ENCODE data around the gene GABRG3. TPM values are rescaled to one million over a fixed set of nuclear protein-coding genes. Genes with fewer than 3 reads are reported as not detected.

The GABRG3 gene
- total RNA-seq, 2 experiments from 2014 or later, result not detected

- no peaks in the 10 kb centered on the region for H3K4me1 Mint-ChIP-seq (ENCODE audit: low read depth)
- CTCF ChIA-PET, result no interaction called here
- peaks cover 20% of the 10 kb centered on the region for H3K27me3 Mint-ChIP-seq
- no peaks in the 10 kb centered on the region for H3K9me3 Mint-ChIP-seq
- POLR2A ChIA-PET, result interaction anchor here (0.6 kb wide), 1 partner anchor 20 kb away, joined by 3 read pairs; no protein-coding TSS in a partner anchor
- no peak overlapping the region for H3K4me3 Mint-ChIP-seq
- intact Hi-C loops (cut with micrococcal nuclease), result no loop called here
- ATAC-seq (no peak), DNase-seq (no peak)
- H3K27ac Mint-ChIP-seq, result no peak overlapping the region
- no peaks in the 10 kb centered on the region for H3K36me3 Mint-ChIP-seq (ENCODE audit: low read depth)
- no peak for TF ChIP-seq CTCF (IDR thresholded peaks at IDR 0.05)
Observed at GRCh38 chr15:26967719-26968269, 3.2 kb upstream of the GABRG3 start.

GRCh38 chr15:26968806-26969205 is 2.2 kb upstream of the GABRG3 start:
- Mint-ChIP-seq H3K4me1 (ENCODE audit: low read depth) (no peaks in the 10 kb centered on the region), H3K9me3 (no peaks in the 10 kb centered on the region), H3K4me3 (no peak overlapping the region), H3K36me3 (ENCODE audit: low read depth) (no peaks in the 10 kb centered on the region), H3K27ac (no peak overlapping the region), H3K27me3 (peaks cover 20% of the 10 kb centered on the region)
- ChIA-PET CTCF (no interaction called here), POLR2A (no interaction called here)
- intact Hi-C loops (cut with micrococcal nuclease), result no loop called here
- DNase-seq, result no peak
- no peak for ATAC-seq
- no peak for TF ChIP-seq CTCF (IDR thresholded peaks at IDR 0.05)

- intact Hi-C loops (cut with micrococcal nuclease), result no loop called here
- Mint-ChIP-seq H3K4me1 (ENCODE audit: low read depth) (no peaks in the 10 kb centered on the region), H3K36me3 (ENCODE audit: low read depth) (no peaks in the 10 kb centered on the region), H3K9me3 (no peaks in the 10 kb centered on the region), H3K4me3 (no peak overlapping the region), H3K27me3 (peaks cover 20% of the 10 kb centered on the region), H3K27ac (no peak overlapping the region)
- no peak for ATAC-seq
- TF ChIP-seq CTCF (IDR thresholded peaks at IDR 0.05), result no peak
- ChIA-PET CTCF (no interaction called here), POLR2A (no interaction called here)
- no peak for DNase-seq
Observed at GRCh38 chr15:26971271-26972018, 464 bp downstream of the GABRG3 start.

- CTCF ChIA-PET, result no interaction called here
- no peaks in the 10 kb centered on the region for H3K9me3 Mint-ChIP-seq
- peaks cover 20% of the 10 kb centered on the region for H3K27me3 Mint-ChIP-seq
- no peak for ATAC-seq
- no peaks in the 10 kb centered on the region for H3K36me3 Mint-ChIP-seq (ENCODE audit: low read depth)
- no peak for DNase-seq
- H3K4me1 Mint-ChIP-seq (ENCODE audit: low read depth), result no peaks in the 10 kb centered on the region
- no peak for TF ChIP-seq CTCF (IDR thresholded peaks at IDR 0.05)
- intact Hi-C loops (cut with micrococcal nuclease), result no loop called here
- no peak overlapping the region for H3K27ac Mint-ChIP-seq
- POLR2A ChIA-PET, result no interaction called here
- no peak overlapping the region for H3K4me3 Mint-ChIP-seq
Observed at GRCh38 chr15:26972636-26973035, 1.7 kb downstream of the GABRG3 start.

- intact Hi-C loops (cut with micrococcal nuclease), result no loop called here
- Mint-ChIP-seq H3K4me3 (no peak overlapping the region), H3K4me1 (ENCODE audit: low read depth) (no peaks in the 10 kb centered on the region), H3K36me3 (ENCODE audit: low read depth) (no peaks in the 10 kb centered on the region), H3K9me3 (no peaks in the 10 kb centered on the region), H3K27me3 (peaks cover 16% of the 10 kb centered on the region), H3K27ac (no peak overlapping the region)
- ATAC-seq (no peak), DNase-seq (no peak)
- CTCF ChIA-PET, result no interaction called here
- POLR2A ChIA-PET, result interaction anchor here (1.2 kb wide), 1 partner anchor 62 kb away, joined by 5 read pairs; no protein-coding TSS in a partner anchor
- TF ChIP-seq CTCF (IDR thresholded peaks at IDR 0.05), result no peak
Observed at GRCh38 chr15:26974120-26974780, 3.3 kb downstream of the GABRG3 start.

Data from activated CD8-positive, alpha-beta T cell treated with anti-CD3 and anti-CD28 coated beads for 36 hours (primary cell).